ENCODE data around the gene TCTN1.
A peak's percentile ranks its signal among the peaks of the same experiment; 100 is the strongest.
"Not testable (repeated sequence)": the region's sequence is repeated elsewhere in the genome, so short reads cannot be mapped to it uniquely, and the experiment has no call there.

The TCTN1 gene

DNA sequence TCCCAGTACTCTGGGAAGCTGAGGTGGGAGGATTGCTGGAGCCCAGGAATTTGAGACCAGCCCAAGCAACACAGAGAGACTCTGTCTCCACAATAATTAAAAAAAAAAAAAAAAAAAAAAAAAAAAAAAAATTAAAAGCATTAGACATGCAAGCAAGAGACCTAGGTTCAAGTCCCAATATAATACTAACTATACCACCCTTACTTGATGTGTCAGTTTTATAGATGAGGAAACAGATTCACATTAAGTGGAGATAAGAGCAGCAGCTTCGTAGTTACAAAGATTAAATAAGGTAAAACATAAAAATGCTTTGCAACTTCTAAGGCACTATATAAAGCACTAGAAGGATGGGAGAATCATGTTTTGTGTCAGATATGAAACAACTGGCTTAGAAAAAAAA lies 39.9 kb upstream of the TCTN1 start:
- TF ChIP-seq, protein P1, sequence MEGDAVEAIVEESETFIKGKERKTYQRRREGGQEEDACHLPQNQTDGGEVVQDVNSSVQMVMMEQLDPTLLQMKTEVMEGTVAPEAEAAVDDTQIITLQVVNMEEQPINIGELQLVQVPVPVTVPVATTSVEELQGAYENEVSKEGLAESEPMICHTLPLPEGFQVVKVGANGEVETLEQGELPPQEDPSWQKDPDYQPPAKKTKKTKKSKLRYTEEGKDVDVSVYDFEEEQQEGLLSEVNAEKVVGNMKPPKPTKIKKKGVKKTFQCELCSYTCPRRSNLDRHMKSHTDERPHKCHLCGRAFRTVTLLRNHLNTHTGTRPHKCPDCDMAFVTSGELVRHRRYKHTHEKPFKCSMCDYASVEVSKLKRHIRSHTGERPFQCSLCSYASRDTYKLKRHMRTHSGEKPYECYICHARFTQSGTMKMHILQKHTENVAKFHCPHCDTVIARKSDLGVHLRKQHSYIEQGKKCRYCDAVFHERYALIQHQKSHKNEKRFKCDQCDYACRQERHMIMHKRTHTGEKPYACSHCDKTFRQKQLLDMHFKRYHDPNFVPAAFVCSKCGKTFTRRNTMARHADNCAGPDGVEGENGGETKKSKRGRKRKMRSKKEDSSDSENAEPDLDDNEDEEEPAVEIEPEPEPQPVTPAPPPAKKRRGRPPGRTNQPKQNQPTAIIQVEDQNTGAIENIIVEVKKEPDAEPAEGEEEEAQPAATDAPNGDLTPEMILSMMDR (IDR thresholded peaks at IDR 0.05; ENCODE audit: insufficient read depth, low read length, missing control alignments): no peak
- ChIA-PET POLR2A (no interaction called here), CTCF (interaction anchor here (0.6 to 1.4 kb wide), 3 partner anchors 22 to 26 kb away, joined by 3 to 7 read pairs (median 3); no protein-coding TSS in a partner anchor)
- DNase-seq (ENCODE audit: low read depth, low spot score): no peak
- no peak overlapping the region for H3K4me3 ChIP-seq (ENCODE audit: low read depth, low read length)

DNA sequence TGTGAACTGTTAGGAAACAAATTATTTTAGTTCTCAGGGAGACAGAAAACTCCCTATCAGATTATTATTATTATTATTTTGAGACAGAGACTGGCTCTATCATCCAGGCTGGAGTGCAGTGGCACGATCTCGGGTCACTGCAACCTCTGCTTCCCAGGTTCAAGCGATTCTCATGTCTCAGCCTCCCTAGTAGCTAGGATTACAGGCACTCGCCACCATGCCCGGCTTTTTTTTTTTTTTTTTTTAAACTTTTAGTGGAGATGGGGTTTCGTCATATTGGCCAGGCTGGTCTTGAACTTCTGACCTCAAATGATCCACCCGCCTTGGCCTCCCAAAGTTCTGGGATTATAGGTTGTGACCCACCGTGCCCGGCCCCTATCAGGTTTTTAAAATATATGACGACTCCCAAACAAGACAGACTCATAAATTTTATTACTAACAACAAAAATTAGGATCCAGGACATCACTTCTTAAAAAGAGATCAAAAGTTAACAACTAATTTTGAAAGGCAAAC lies 39.2 kb upstream of the TCTN1 start:
- CTCF ChIA-PET: interaction anchor here (0.6 to 1.5 kb wide), 6 partner anchors 12 to 64 kb away, joined by 3 to 7 read pairs (median 3); no protein-coding TSS in a partner anchor
- POLR2A ChIA-PET; H3K4me3 ChIP-seq (ENCODE audit: low read depth, low read length); DNase-seq (ENCODE audit: low read depth, low spot score): not testable (repeated sequence)

DNA sequence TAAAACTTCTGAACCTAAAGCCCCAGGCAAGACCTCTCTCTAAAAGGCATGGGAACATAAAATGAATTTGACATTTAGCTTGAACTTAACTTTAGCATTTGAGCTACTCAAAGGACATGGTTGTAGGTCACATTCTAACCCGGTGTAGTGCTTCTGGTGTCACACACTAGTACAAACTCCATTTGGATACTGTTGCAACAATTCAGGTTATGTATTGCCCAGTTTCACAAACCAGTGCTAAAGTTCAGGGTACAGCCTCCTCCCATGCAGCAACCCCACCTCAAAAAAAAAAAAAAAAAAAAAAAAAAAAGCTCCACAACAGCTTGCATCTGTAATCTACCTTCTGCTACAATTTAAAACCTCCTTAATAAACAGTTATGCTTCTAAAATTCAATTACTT lies 38.6 kb upstream of the TCTN1 start:
- no peak for DNase-seq (ENCODE audit: low read depth, low spot score)
- no peak overlapping the region for H3K4me3 ChIP-seq (ENCODE audit: low read depth, low read length)
- CTCF ChIA-PET: interaction anchor here (0.6 to 1.5 kb wide), 8 partner anchors 9 to 107 kb away, joined by 3 to 4 read pairs (median 3); partner anchors contain the start of gene FAM216A
- POLR2A ChIA-PET: no interaction called here
- TF ChIP-seq, protein P1 (IDR thresholded peaks at IDR 0.05; ENCODE audit: insufficient read depth, low read length, missing control alignments): no peak

DNA sequence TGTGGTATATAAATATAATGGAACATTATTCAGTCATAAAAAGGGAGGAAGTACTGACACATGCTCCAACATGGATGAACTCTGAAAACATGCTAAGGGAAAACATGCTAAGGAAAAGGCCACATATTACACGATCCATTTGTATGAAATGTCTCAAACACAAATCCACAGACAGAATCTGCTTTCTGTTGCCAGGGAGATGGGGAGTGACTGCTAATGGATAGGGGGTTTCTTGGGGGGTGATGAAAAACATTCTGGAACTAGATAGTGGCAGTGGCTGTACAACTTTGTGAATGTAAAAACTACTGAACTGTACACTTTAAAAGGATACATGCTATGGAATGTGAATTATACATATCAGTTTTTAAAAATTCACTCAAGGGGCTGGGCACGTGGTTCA lies 37.4 kb upstream of the TCTN1 start:
- TF ChIP-seq, protein P1 (IDR thresholded peaks at IDR 0.05; ENCODE audit: insufficient read depth, low read length, missing control alignments): no peak
- no peak for DNase-seq (ENCODE audit: low read depth, low spot score)
- ChIA-PET POLR2A (no interaction called here), CTCF (interaction anchor here (0.8 to 4.5 kb wide), 5 partner anchors 10 to 108 kb away, joined by 3 to 18 read pairs (median 3); partner anchors contain the start of gene FAM216A)
- H3K4me3 ChIP-seq (ENCODE audit: low read depth, low read length): no peak overlapping the region

DNA sequence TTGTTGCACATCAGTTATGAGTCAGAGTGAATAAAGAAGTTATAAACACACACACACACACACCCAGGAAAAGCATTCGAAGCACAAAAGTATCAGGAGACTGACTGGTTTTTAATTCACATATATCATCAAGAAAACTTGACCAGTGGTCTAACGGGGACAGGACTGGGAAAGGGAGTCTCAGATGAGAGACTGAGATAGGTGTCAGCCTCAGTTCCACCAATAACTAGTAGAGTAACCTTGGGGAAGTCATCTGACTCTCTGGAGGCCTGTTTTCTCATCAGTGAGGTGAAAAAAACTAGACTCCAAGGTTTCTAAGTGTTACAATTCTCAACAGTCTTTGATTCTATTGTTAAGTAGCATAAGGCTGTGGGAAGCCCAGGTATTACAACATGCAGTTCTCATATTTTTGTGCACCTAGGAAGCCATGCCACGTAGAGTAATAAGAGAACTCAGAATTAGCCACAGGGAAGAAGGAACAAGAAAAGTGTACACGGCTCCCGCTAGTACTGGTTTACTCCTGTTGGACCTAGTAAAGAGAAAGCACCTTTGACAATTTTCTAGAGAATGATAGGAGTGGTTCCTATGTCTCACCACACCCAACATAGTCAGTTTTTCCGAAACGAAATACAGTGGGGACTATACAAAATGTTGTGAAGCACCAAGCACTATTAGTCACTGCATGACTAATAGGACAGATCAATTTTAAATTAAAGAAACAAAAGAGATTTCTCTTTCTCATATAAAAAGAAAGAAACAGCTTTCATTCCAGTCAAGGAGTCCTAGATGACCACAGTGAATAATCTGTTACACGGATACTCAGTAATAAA lies 35.9 kb upstream of the TCTN1 start:
- TF ChIP-seq, protein P1 (IDR thresholded peaks at IDR 0.05; ENCODE audit: insufficient read depth, low read length, missing control alignments): no peak
- peak overlapping the region; percentile 32 for H3K4me3 ChIP-seq (ENCODE audit: low read depth, low read length)
- ChIA-PET CTCF (interaction anchor here (1.1 to 4.5 kb wide), 2 partner anchors 25 to 29 kb away, joined by 3 to 18 read pairs; no protein-coding TSS in a partner anchor), POLR2A (no interaction called here)
- DNase-seq (ENCODE audit: low read depth, low spot score): no peak

DNA sequence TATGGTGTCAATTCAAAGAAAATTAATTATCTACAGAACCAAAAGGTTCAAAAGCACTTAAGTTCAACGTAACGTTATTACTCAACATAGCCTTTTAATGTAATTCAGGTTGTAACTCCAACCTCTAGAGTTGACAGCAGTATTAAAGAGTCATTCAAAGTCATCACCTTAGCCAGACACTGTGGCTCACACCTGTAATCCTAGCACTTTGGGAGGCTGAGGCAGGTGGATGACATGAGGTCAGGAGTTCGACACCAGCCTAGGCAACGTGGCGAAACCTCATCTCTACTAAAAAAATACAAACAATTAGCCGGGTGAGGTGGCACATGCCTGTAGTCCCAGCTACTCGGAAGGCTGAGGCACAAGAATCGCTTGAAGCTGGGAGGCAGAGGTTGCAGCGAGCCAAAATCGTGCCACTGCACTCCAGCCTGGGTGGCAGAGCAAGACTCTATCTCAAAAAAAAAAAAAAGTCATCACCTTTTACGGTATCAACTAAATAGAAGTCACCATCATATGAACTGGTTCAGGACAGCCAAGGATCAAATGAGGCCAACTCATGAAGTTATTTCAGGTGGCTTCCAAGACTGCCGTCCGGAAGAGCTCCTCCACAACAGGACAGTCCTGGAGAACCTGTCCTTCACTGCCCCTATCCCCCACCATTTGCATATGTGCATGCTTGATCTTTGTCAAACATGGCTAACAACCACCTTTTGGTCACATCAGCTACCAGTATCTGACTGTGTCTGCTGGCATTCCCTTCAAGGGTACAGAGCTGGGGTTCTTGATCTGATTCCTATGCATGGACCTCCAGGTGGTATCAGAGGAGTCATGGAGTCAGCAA lies 35.0 kb upstream of the TCTN1 start:
- H3K4me3 ChIP-seq (ENCODE audit: low read depth, low read length): no peak overlapping the region; the same call in 1 of the 2 replicates
- ChIA-PET CTCF (interaction anchor here (2.7 to 4.5 kb wide), 2 partner anchors 22 to 26 kb away, joined by 18 to 23 read pairs; no protein-coding TSS in a partner anchor), POLR2A (interaction anchor here (0.7 kb wide), 1 partner anchor 733 kb away, joined by 3 read pairs; no protein-coding TSS in a partner anchor)
- TF ChIP-seq, protein P1 (IDR thresholded peaks at IDR 0.05; ENCODE audit: insufficient read depth, low read length, missing control alignments): no peak
- DNase-seq (ENCODE audit: low read depth, low spot score): no peak
